Keratinocyte (primary cell): Measurements from ENCODE around the gene EPHB6. TPM values are rescaled to one million over a fixed set of nuclear protein-coding genes. Genes with fewer than 3 reads are reported as not detected.

Source experiments
- DNase-seq: peaks from one replicate; pipeline ENCODE4 v3.0.0-alpha.2; 2011; ENCODE audit warnings: low read depth, missing footprints, low spot score
- FAIRE-seq: peaks from 2 replicates; lab custom pipeline; 2011; peaks lifted over from hg19 to GRCh38; lab: Jason Lieb, UNC
- H2AFZ ChIP-seq: 2 replicates; pipeline ENCODE4 v1.6.0; 2012; ENCODE audit warnings: low read length, control low read depth, inconsistent platforms; ENCODE audit not compliant: control insufficient read depth
- H3K27ac ChIP-seq: 2 replicates; pipeline ENCODE4 v1.5.1; 2011; ENCODE audit warnings: low read length; ENCODE audit not compliant: control insufficient read depth, insufficient read depth
- H3K27me3 ChIP-seq: 3 replicates; pipeline ENCODE4 v1.6.0; 2011; ENCODE audit warnings: low read length; ENCODE audit not compliant: control insufficient read depth, insufficient read depth; ENCODE audit errors: extremely low read depth
- H3K36me3 ChIP-seq, 2 experiments: 2 replicates in 1 of 2; 3 replicates in 1 of 2; pipeline ENCODE4 v1.5.1; 2011; ENCODE audit warnings: low read length in 2 of 2, mild to moderate bottlenecking in 1 of 2; ENCODE audit not compliant: control insufficient read depth in 2 of 2, insufficient read depth in 2 of 2; ENCODE audit errors: extremely low read depth in 1 of 2
- H3K4me1 ChIP-seq: 3 replicates; pipeline ENCODE4 v1.5.1; 2011; ENCODE audit warnings: low read length; ENCODE audit not compliant: control insufficient read depth, insufficient read depth; ENCODE audit errors: extremely low read depth
- H3K4me2 ChIP-seq: 3 replicates; pipeline ENCODE4 v1.6.0; 2011; ENCODE audit warnings: low read depth, low read length; ENCODE audit not compliant: control insufficient read depth, insufficient read depth; ENCODE audit errors: extremely low read depth
- H3K4me3 ChIP-seq, 3 experiments: fragments of 200-600 bp in 1 of 3; sonication (generic) in 1 of 3; 2 replicates in 2 of 3; 3 replicates in 1 of 3; pipeline ENCODE4 v1.5.1; 2011 to 2016; ENCODE audit warnings: low read length in 3 of 3, mild to moderate bottlenecking in 3 of 3, control low read depth in 2 of 3, inconsistent platforms in 1 of 3, low read depth in 1 of 3, mixed read lengths in 1 of 3, mixed run types in 1 of 3, moderate library complexity in 1 of 3; ENCODE audit not compliant: control insufficient read depth in 2 of 3, insufficient read depth in 2 of 3; ENCODE audit errors: extremely low read depth in 1 of 3
- H3K79me2 ChIP-seq: 2 replicates; pipeline ENCODE4 v1.6.0; 2012; ENCODE audit warnings: low read length; ENCODE audit not compliant: control insufficient read depth, insufficient read depth
- H3K9ac ChIP-seq: 3 replicates; pipeline ENCODE4 v1.6.0; 2011; ENCODE audit warnings: low read length; ENCODE audit not compliant: control insufficient read depth, insufficient read depth; ENCODE audit errors: extremely low read depth
- H3K9me1 ChIP-seq: 3 replicates; pipeline ENCODE4 v1.6.0; 2011; ENCODE audit warnings: low read length; ENCODE audit not compliant: control insufficient read depth, insufficient read depth; ENCODE audit errors: extremely low read depth
- H3K9me3 ChIP-seq: 2 replicates; pipeline ENCODE4 v1.5.1; 2012; ENCODE audit warnings: low read depth, low read length; ENCODE audit not compliant: control insufficient read depth
- H4K20me1 ChIP-seq: 3 replicates; pipeline ENCODE4 v1.6.0; 2011; ENCODE audit warnings: low read length; ENCODE audit not compliant: control insufficient read depth, insufficient read depth; ENCODE audit errors: extremely low read depth
- EZH2 ChIP-seq: IDR thresholded peaks from one replicate; pipeline ENCODE4 v1.6.1; 2012; ENCODE audit warnings: inconsistent platforms, mild to moderate bottlenecking, low read length, moderate library complexity
- dilution Hi-C: fragments of 300-500 bp; cut with MboI; formaldehyde crosslinking; loops from one replicate; pipeline ENCODE4 v1.7.0; 2020; ENCODE audit warnings: low sequenced_read_pairs; ENCODE audit not compliant: extremely low pct_ligation_motif_present
- polyA plus RNA-seq, 5 experiments: library from polyadenylated mRNA; depleted of rRNA in 3 of 5; stranded (reverse) in 3 of 5; stranded (forward) in 1 of 5; unstranded in 1 of 5; fragments of >200 nt; gene quantifications; 1 replicate in 1 of 5; 2 replicates in 3 of 5; 3 replicates in 1 of 5; pipeline versions ENCODE4 v1.2.1 to v1.2.3, GENCODE V29; 2011 to 2012; ENCODE audit warnings: missing spikeins in 2 of 5, low read depth in 1 of 5, low replicate concordance in 1 of 5
- TF ChIP-seq, protein P1 (sequence below), 3 experiments: IDR thresholded peaks in 1 of 3; conservative IDR thresholded peaks in 1 of 3; optimal IDR thresholded peaks in 1 of 3; 2 replicates in 2 of 3; 3 replicates in 1 of 3; pipeline versions ENCODE3 to v1.5.1; 2011; ENCODE audit warnings: low read length in 3 of 3, mild to moderate bottlenecking in 3 of 3, moderate library complexity in 2 of 3, control low read depth in 1 of 3, inconsistent platforms in 1 of 3; ENCODE audit not compliant: insufficient read depth in 2 of 3; ENCODE audit errors: extremely low read depth in 1 of 3

Gene EPHB6
- polyA plus RNA-seq, 1 donor (not counting 4 experiments of a cell fraction or from before 2014, with no cell fraction given) = 1.9 TPM

DNA sequence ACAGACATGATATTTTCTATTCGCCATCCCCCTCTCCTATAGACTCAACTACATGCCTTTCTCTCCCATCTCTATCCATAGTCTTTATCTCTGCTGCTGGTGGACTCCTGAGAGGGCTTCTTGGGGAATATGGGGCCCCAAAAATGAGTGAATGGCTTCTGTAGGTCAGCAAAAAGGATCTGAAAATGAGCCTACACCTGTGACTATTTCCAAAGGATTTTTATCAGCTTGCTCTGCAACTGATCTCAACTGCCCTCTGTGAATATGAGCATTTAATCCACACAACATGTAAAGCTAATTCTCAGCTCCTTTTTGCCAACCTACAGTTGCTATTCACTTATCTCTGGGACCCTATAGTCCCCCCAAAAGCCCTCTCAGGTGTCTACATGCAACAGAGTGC, 47.9 kb upstream of the EPHB6 start:
- Histone ChIP-seq H3K4me1 (no peaks in the 10 kb centered on the region), H3K4me2 (no peak overlapping the region), H3K27me3 (peaks cover 3% of the 10 kb centered on the region), H3K36me3 (no peaks in the 10 kb centered on the region), H3K27ac (no peak overlapping the region), H3K9ac (no peak overlapping the region), H3K9me1 (no peaks in the 10 kb centered on the region), H2AFZ (no peak overlapping the region), H3K9me3 (no peaks in the 10 kb centered on the region), H3K4me3 (no peak overlapping the region), H4K20me1 (no peaks in the 10 kb centered on the region), H3K79me2 (no peaks in the 10 kb centered on the region)
- FAIRE-seq (no peak), DNase-seq (no peak)
- dilution Hi-C loops = loop anchor here (25.0 kb wide), 1 partner anchor 405 kb away; the partner anchor contains the start of gene TAS2R40
- TF ChIP-seq, protein P1, sequence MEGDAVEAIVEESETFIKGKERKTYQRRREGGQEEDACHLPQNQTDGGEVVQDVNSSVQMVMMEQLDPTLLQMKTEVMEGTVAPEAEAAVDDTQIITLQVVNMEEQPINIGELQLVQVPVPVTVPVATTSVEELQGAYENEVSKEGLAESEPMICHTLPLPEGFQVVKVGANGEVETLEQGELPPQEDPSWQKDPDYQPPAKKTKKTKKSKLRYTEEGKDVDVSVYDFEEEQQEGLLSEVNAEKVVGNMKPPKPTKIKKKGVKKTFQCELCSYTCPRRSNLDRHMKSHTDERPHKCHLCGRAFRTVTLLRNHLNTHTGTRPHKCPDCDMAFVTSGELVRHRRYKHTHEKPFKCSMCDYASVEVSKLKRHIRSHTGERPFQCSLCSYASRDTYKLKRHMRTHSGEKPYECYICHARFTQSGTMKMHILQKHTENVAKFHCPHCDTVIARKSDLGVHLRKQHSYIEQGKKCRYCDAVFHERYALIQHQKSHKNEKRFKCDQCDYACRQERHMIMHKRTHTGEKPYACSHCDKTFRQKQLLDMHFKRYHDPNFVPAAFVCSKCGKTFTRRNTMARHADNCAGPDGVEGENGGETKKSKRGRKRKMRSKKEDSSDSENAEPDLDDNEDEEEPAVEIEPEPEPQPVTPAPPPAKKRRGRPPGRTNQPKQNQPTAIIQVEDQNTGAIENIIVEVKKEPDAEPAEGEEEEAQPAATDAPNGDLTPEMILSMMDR (optimal IDR thresholded peaks at IDR 0.05 in 1 of 3, IDR thresholded peaks at IDR 0.05 in 1 of 3, conservative IDR thresholded peaks at IDR 0.05 in 1 of 3; ENCODE audit: extremely low read depth in 1 of 3, insufficient read depth in 2 of 3, low read length in 3 of 3) = no peak
- TF ChIP-seq EZH2 = no peak

DNA sequence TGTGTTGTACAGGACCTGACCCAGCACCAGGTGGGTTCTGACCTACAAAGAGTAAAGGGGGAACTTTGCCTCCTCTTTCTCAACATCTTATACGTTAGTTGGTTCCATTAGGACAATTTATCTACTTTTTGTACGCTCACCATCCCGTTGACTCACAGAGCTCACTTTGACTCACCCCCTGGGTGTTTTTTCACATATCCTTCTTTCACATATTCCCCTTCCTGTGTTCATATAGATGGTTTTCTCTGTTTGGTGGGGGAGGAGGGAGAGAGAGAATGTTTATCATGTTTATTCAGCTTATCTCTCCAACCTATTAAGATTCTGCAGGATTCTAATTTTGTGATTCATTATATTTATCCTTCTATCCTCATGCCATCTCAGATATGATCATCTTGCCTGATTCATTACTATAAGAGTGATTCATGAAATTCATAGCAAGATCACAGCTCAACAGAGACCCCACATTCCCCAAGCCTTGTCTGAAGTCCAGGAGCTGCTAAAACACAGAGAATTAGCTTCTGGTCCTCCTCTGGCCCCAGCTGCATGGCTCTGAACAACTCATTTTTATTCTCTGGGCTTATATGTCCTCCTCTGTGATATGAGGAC, 46.9 kb upstream of the EPHB6 start:
- no peaks in the 10 kb centered on the region for H3K9me3 ChIP-seq
- dilution Hi-C loops = loop anchor here (25.0 kb wide), 1 partner anchor 404 kb away; the partner anchor contains the start of gene TAS2R40
- no peaks in the 10 kb centered on the region for H3K4me1 ChIP-seq
- H3K27me3 ChIP-seq = no peaks in the 10 kb centered on the region
- FAIRE-seq = no peak
- DNase-seq = no peak
- no peak overlapping the region for H3K27ac ChIP-seq
- H3K79me2 ChIP-seq = no peaks in the 10 kb centered on the region
- H3K4me2 ChIP-seq = no peak overlapping the region
- no peaks in the 10 kb centered on the region for H3K36me3 ChIP-seq
- no peak overlapping the region for H2AFZ ChIP-seq
- TF ChIP-seq, protein P1 (optimal IDR thresholded peaks at IDR 0.05 in 1 of 3, IDR thresholded peaks at IDR 0.05 in 1 of 3, conservative IDR thresholded peaks at IDR 0.05 in 1 of 3; ENCODE audit: extremely low read depth in 1 of 3, insufficient read depth in 2 of 3, low read length in 3 of 3) = no peak
- TF ChIP-seq EZH2 = no peak
- H4K20me1 ChIP-seq = no peaks in the 10 kb centered on the region
- no peak overlapping the region for H3K4me3 ChIP-seq
- no peaks in the 10 kb centered on the region for H3K9me1 ChIP-seq
- no peak overlapping the region for H3K9ac ChIP-seq
